Uterus (tissue), 4 donors: ENCODE data around the gene ZRANB3. TPM values are rescaled to one million over a fixed set of nuclear protein-coding genes. Genes with fewer than 3 reads are reported as not detected.
"Not testable (repeated sequence)": the region's sequence is repeated elsewhere in the genome, so short reads cannot be mapped to it uniquely, and the experiment has no call there.

ENCODE experiments used
- DNase-seq, 2 donors: peaks; one replicate each; pipeline ENCODE4 v3.0.0-alpha.2; 2019 to 2020
- H3K27ac ChIP-seq, 2 donors: fragments of 200-600 bp; sonication (generic); 1 replicate in 1 of 2; 2 replicates in 1 of 2; pipeline ENCODE4 v1.5.1; 2016 to 2018
- H3K27me3 ChIP-seq, 2 donors: fragments of 200-600 bp; sonication (generic); one replicate each; pipeline ENCODE4 v1.5.1; 2018 to 2019; ENCODE audit warnings: control low read depth in 1 of 2
- H3K36me3 ChIP-seq, 2 donors: fragments of 200-600 bp; sonication (generic); one replicate each; pipeline ENCODE4 v1.5.1; 2019; ENCODE audit warnings: control low read depth in 1 of 2
- H3K4me1 ChIP-seq, 2 donors: fragments of 200-600 bp; sonication (generic); one replicate each; pipeline ENCODE4 v1.5.1; 2018 to 2019; ENCODE audit warnings: control low read depth in 1 of 2
- H3K4me3 ChIP-seq, 2 donors: fragments of 200-600 bp; sonication (generic); 1 replicate in 1 of 2; 2 replicates in 1 of 2; pipeline ENCODE4 v1.5.1; 2018 to 2019; ENCODE audit warnings: mild to moderate bottlenecking in 1 of 2
- H3K9me3 ChIP-seq, 2 donors: fragments of 200-600 bp; sonication (generic); one replicate each; pipeline ENCODE4 v1.5.1; 2019; ENCODE audit warnings: control low read depth in 1 of 2
- CTCF ChIP-seq, 4 experiments: fragments of 200-600 bp in 2 of 4; fragments of 450-650 bp in 2 of 4; sonication (generic) in 2 of 4; IDR thresholded peaks; one replicate each; pipeline ENCODE4 v1.5.1; 2016 to 2019; ENCODE audit warnings: antibody characterized with exemption in 4 of 4, mild to moderate bottlenecking in 2 of 4, moderate library complexity in 1 of 4
- POLR2A ChIP-seq, 2 donors: fragments of 450-650 bp; IDR thresholded peaks; one replicate each; pipeline ENCODE4 v1.6.1; 2016; ENCODE audit warnings: antibody characterized with exemption in 2 of 2, mild to moderate bottlenecking in 1 of 2, moderate library complexity in 1 of 2
- intact Hi-C: fragments of 100-400 bp; cut with DNase I; formaldehyde crosslinking; loops from one replicate; pipeline ENCODE4 v1.15.1; 2023; ENCODE audit warnings: low total_unique reads
- total RNA-seq, 4 donors: library from RNA; depleted of rRNA in 3 of 4; stranded (reverse); fragments of >200 nt in 3 of 4; gene quantifications; one replicate each; pipeline versions ENCODE4 v1.1.0 to v1.2.4, GENCODE V29; 2014 to 2023
- donor health status: DM: yes; HTN: yes; CAD: no.

ZRANB3 gene
- total RNA-seq, 4 donors from 2014 or later, result 1.8 to 24.3 (median 5.5) TPM

- TF ChIP-seq CTCF (IDR thresholded peaks at IDR 0.05) (no peak), POLR2A (IDR thresholded peaks at IDR 0.05) (no peak)
- Histone ChIP-seq H3K27ac (no peak overlapping the region), H3K36me3 (no peaks in the 10 kb centered on the region), H3K4me3 (no peak overlapping the region), H3K9me3 (peaks cover 0 to 15% of the 10 kb centered on the region in 2 donors), H3K4me1 (no peaks in the 10 kb centered on the region), H3K27me3 (no peaks in the 10 kb centered on the region)
- intact Hi-C loops, result no loop called here
- DNase-seq, result no peak
These were observed 231.9 kb downstream of the ZRANB3 start for GRCh38 chr2:135299165-135299564.

GRCh38 chr2:135287121-135287520, 243.9 kb downstream of the ZRANB3 start:
- H3K4me1 ChIP-seq, H3K4me3 ChIP-seq, H3K27me3 ChIP-seq, DNase-seq, intact Hi-C loops, H3K27ac ChIP-seq, H3K9me3 ChIP-seq, H3K36me3 ChIP-seq: not testable (repeated sequence)

GRCh38 chr2:135285391-135285790, 245.6 kb downstream of the ZRANB3 start:
- no peaks in the 10 kb centered on the region for H3K36me3 ChIP-seq
- intact Hi-C loops, result no loop called here
- no peaks in the 10 kb centered on the region for H3K4me1 ChIP-seq
- no peaks in the 10 kb centered on the region for H3K9me3 ChIP-seq
- TF ChIP-seq CTCF (IDR thresholded peaks at IDR 0.05), result no peak
- TF ChIP-seq POLR2A (IDR thresholded peaks at IDR 0.05), result no peak
- H3K27me3 ChIP-seq, result no peaks in the 10 kb centered on the region
- DNase-seq, result no peak
- H3K27ac ChIP-seq, result no peak overlapping the region
- no peak overlapping the region for H3K4me3 ChIP-seq

- Histone ChIP-seq H3K4me1 (no peaks in the 10 kb centered on the region), H3K4me3 (no peak overlapping the region), H3K36me3 (no peaks in the 10 kb centered on the region), H3K9me3 (no peaks in the 10 kb centered on the region), H3K27me3 (no peaks in the 10 kb centered on the region), H3K27ac (no peak overlapping the region)
- no peak for DNase-seq
- intact Hi-C loops, result no loop called here
- TF ChIP-seq CTCF (IDR thresholded peaks at IDR 0.05), result no peak
- TF ChIP-seq POLR2A (IDR thresholded peaks at IDR 0.05), result no peak
These were observed 249.6 kb downstream of the ZRANB3 start for GRCh38 chr2:135281379-135281778.

- TF ChIP-seq CTCF (IDR thresholded peaks at IDR 0.05), result no peak
- TF ChIP-seq POLR2A (IDR thresholded peaks at IDR 0.05), result no peak
- H3K4me1 ChIP-seq, result no peaks in the 10 kb centered on the region
- H3K27ac ChIP-seq, result no peak overlapping the region
- DNase-seq, result no peak
- intact Hi-C loops, result no loop called here
- no peak overlapping the region for H3K4me3 ChIP-seq
- H3K36me3 ChIP-seq, result no peaks in the 10 kb centered on the region
- no peaks in the 10 kb centered on the region for H3K9me3 ChIP-seq
- H3K27me3 ChIP-seq, result no peaks in the 10 kb centered on the region
These were observed 251.8 kb downstream of the ZRANB3 start for GRCh38 chr2:135279209-135279608.

GRCh38 chr2:135276525-135276924, 254.5 kb downstream of the ZRANB3 start:
- intact Hi-C loops, result no loop called here
- no peak for DNase-seq
- H3K9me3 ChIP-seq, result no peaks in the 10 kb centered on the region
- no peak overlapping the region for H3K27ac ChIP-seq
- no peak overlapping the region for H3K4me3 ChIP-seq
- no peaks in the 10 kb centered on the region for H3K36me3 ChIP-seq
- TF ChIP-seq CTCF (IDR thresholded peaks at IDR 0.05) (no peak), POLR2A (IDR thresholded peaks at IDR 0.05) (no peak)
- no peaks in the 10 kb centered on the region for H3K27me3 ChIP-seq
- no peaks in the 10 kb centered on the region for H3K4me1 ChIP-seq
